SK-N-SH (cell line): Measurements from ENCODE around the gene MRPL14.

Source experiments
- ELF1 ChIP-seq: IDR thresholded peaks from 2 replicates; pipeline ENCODE4 v1.4.0; 2012
- EP300 ChIP-seq, 2 experiments: IDR thresholded peaks; 2 replicates each; pipeline versions ENCODE4 v1.4.0 to v1.6.1; 2012; ENCODE audit warnings: borderline replicate concordance in 1 of 2, low read depth in 1 of 2, low read length in 1 of 2
- GATA2 ChIP-seq: sonication (generic); formaldehyde crosslinking; IDR thresholded peaks from 2 replicates; pipeline ENCODE4 v1.5.0; 2020; ENCODE audit warnings: mild to moderate bottlenecking, missing genetic modification reagents
- JUND ChIP-seq: IDR thresholded peaks from 2 replicates; pipeline ENCODE4 v1.4.0; 2012
- POLR2AphosphoS5 ChIP-seq: IDR thresholded peaks from 2 replicates; pipeline ENCODE4 v1.6.1; 2012; ENCODE audit warnings: low read depth, low read length
- RCOR1 ChIP-seq: fragments of 150-350 bp; IDR thresholded peaks from 2 replicates; pipeline ENCODE4 v1.6.1; 2017; ENCODE audit warnings: antibody characterized with exemption, low read length
- TCF12 ChIP-seq: IDR thresholded peaks from 2 replicates; pipeline ENCODE4 v1.4.0; 2012
- TEAD4 ChIP-seq: IDR thresholded peaks from 2 replicates; pipeline ENCODE4 v1.4.0; 2012; ENCODE audit warnings: mild to moderate bottlenecking, borderline replicate concordance; ENCODE audit not compliant: insufficient read depth
- YY1 ChIP-seq: IDR thresholded peaks from 2 replicates; pipeline ENCODE4 v1.4.0; 2012; ENCODE audit warnings: low read depth, mild to moderate bottlenecking
- TF ChIP-seq, protein P1 (sequence below): fragments of 200-600 bp; sonication (generic); IDR thresholded peaks from 2 replicates; pipeline ENCODE4 v1.6.1; 2017; ENCODE audit warnings: antibody characterized with exemption, mild to moderate bottlenecking, moderate library complexity
- TF ChIP-seq, protein P2 (sequence below): IDR thresholded peaks from 2 replicates; pipeline ENCODE4 v1.4.0; 2012; ENCODE audit warnings: low read depth, borderline replicate concordance
- TF ChIP-seq, protein P3 (sequence below): fragments of 150-350 bp; IDR thresholded peaks from 2 replicates; pipeline ENCODE4 v1.6.1; 2017; ENCODE audit warnings: antibody characterized with exemption, low read length, low read depth, borderline replicate concordance
- TF ChIP-seq, protein P4 (sequence below): IDR thresholded peaks from 2 replicates; pipeline ENCODE4; 2012

DNA sequence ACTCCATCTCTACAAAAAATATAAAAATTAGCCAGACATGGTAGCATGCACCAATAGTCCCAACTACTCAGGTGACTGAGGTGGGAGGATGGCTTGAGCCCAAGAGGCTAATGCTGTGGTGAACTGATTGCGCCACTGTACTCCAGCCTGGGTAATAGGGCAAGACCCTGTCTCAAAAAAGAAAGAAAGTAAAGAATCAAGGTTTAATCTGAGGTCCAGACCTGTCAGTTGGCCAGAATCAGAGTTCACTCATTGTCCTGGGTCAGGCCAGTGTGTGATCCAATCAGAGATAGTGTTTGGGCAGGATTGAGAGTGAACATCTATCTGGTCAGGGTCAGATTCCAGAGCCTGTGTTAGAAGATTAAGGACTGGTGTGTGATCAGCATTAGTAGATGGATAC is 15.6 kb upstream of the MRPL14 start:
- TF ChIP-seq ELF1 (no peak), YY1 (no peak), EP300 (IDR thresholded peaks at IDR 0.05; ENCODE audit: borderline replicate concordance in 1 of 2, low read depth in 1 of 2, low read length in 1 of 2) (no peak), TCF12 (no peak), POLR2AphosphoS5 (no peak), GATA2 (CRISPR knock-in tag) (no peak), TEAD4 (no peak), JUND (no peak), RCOR1 (no peak)
- TF ChIP-seq, protein P1, sequence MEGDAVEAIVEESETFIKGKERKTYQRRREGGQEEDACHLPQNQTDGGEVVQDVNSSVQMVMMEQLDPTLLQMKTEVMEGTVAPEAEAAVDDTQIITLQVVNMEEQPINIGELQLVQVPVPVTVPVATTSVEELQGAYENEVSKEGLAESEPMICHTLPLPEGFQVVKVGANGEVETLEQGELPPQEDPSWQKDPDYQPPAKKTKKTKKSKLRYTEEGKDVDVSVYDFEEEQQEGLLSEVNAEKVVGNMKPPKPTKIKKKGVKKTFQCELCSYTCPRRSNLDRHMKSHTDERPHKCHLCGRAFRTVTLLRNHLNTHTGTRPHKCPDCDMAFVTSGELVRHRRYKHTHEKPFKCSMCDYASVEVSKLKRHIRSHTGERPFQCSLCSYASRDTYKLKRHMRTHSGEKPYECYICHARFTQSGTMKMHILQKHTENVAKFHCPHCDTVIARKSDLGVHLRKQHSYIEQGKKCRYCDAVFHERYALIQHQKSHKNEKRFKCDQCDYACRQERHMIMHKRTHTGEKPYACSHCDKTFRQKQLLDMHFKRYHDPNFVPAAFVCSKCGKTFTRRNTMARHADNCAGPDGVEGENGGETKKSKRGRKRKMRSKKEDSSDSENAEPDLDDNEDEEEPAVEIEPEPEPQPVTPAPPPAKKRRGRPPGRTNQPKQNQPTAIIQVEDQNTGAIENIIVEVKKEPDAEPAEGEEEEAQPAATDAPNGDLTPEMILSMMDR, result no peak
- TF ChIP-seq, protein P2, sequence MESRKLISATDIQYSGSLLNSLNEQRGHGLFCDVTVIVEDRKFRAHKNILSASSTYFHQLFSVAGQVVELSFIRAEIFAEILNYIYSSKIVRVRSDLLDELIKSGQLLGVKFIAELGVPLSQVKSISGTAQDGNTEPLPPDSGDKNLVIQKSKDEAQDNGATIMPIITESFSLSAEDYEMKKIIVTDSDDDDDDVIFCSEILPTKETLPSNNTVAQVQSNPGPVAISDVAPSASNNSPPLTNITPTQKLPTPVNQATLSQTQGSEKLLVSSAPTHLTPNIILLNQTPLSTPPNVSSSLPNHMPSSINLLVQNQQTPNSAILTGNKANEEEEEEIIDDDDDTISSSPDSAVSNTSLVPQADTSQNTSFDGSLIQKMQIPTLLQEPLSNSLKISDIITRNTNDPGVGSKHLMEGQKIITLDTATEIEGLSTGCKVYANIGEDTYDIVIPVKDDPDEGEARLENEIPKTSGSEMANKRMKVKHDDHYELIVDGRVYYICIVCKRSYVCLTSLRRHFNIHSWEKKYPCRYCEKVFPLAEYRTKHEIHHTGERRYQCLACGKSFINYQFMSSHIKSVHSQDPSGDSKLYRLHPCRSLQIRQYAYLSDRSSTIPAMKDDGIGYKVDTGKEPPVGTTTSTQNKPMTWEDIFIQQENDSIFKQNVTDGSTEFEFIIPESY, result no peak
- TF ChIP-seq, protein P3, sequence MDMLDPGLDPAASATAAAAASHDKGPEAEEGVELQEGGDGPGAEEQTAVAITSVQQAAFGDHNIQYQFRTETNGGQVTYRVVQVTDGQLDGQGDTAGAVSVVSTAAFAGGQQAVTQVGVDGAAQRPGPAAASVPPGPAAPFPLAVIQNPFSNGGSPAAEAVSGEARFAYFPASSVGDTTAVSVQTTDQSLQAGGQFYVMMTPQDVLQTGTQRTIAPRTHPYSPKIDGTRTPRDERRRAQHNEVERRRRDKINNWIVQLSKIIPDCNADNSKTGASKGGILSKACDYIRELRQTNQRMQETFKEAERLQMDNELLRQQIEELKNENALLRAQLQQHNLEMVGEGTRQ, result no peak
- TF ChIP-seq, protein P4, sequence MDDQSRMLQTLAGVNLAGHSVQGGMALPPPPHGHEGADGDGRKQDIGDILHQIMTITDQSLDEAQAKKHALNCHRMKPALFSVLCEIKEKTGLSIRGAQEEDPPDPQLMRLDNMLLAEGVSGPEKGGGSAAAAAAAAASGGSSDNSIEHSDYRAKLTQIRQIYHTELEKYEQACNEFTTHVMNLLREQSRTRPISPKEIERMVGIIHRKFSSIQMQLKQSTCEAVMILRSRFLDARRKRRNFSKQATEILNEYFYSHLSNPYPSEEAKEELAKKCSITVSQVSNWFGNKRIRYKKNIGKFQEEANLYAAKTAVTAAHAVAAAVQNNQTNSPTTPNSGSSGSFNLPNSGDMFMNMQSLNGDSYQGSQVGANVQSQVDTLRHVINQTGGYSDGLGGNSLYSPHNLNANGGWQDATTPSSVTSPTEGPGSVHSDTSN, result no peak
